Lung (tissue), 12 donors: ENCODE results near the gene ZMYND19. TPM values are rescaled to one million over a fixed set of nuclear protein-coding genes. Genes with fewer than 3 reads are reported as not detected.

Source experiments
- ATAC-seq: fragments of 200-7000 bp; cut with Tn5 transposase; one replicate; pipeline ENCODE4 v1.9.1; 2020; ENCODE audit warnings: moderate number of reproducible peaks; ENCODE audit not compliant: insufficient read depth, low FRiP score
- DNase-seq, 3 donors: peaks; one replicate each; pipeline ENCODE4 v3.0.0-alpha.2; 2013 to 2017
- H3K27ac ChIP-seq, 2 donors: one replicate each; pipeline ENCODE4 v1.5.1; 2013; ENCODE audit warnings: mild to moderate bottlenecking in 2 of 2, moderate library complexity in 2 of 2, control low read depth in 1 of 2, inconsistent platforms in 1 of 2, low read depth in 1 of 2, low read length in 1 of 2
- H3K27me3 ChIP-seq, 3 donors: one replicate each; pipeline ENCODE4 v1.5.1; 2013; ENCODE audit warnings: low read length in 2 of 3; ENCODE audit not compliant: control insufficient read depth in 3 of 3, insufficient read depth in 3 of 3
- H3K36me3 ChIP-seq, 4 donors: one replicate each; pipeline ENCODE4 v1.5.1; 2013; ENCODE audit warnings: low read length in 4 of 4, mild to moderate bottlenecking in 1 of 4, moderate library complexity in 1 of 4; ENCODE audit not compliant: control insufficient read depth in 4 of 4, insufficient read depth in 4 of 4
- H3K4me1 ChIP-seq, 5 donors: one replicate each; pipeline ENCODE4 v1.5.1; 2013; ENCODE audit warnings: low read length in 5 of 5, mild to moderate bottlenecking in 2 of 5, moderate library complexity in 1 of 5; ENCODE audit not compliant: control insufficient read depth in 5 of 5, insufficient read depth in 5 of 5
- H3K4me3 ChIP-seq: one replicate; pipeline ENCODE4 v1.5.1; 2013; ENCODE audit warnings: mild to moderate bottlenecking, control low read depth, moderate library complexity
- H3K9ac ChIP-seq, 2 donors: one replicate each; pipeline ENCODE4 v1.5.1; 2013; ENCODE audit warnings: low read length in 2 of 2, control low read depth in 1 of 2; ENCODE audit not compliant: insufficient read depth in 1 of 2
- H3K9me3 ChIP-seq, 4 donors: one replicate each; pipeline ENCODE4 v1.5.1; 2013; ENCODE audit warnings: low read length in 3 of 4, mild to moderate bottlenecking in 1 of 4, moderate library complexity in 1 of 4; ENCODE audit not compliant: control insufficient read depth in 4 of 4, insufficient read depth in 3 of 4
- CTCF ChIP-seq: IDR thresholded peaks from 2 replicates; pipeline ENCODE4 v1.5.1; 2012; ENCODE audit warnings: mild to moderate bottlenecking; ENCODE audit errors: control extremely low read depth, extremely low read depth
- WGBS, 2 donors: extraction: QIAGEN DNeasy Blood & Tissue Kit; methylation state at CpG; one replicate each; pipeline ENCODE4 v1.1.7; 2013; 5-methylcytosine and 5-hydroxymethylcytosine counted together
- polyA plus RNA-seq, 2 donors: library from polyadenylated mRNA; stranded (reverse); fragments of 200-250 nt; gene quantifications; one replicate each; pipeline ENCODE4 v1.2.1, GENCODE V29; 2013
- total RNA-seq, 2 donors: library from RNA; depleted of rRNA in 1 of 2; stranded (reverse); fragments of >200 nt in 1 of 2; gene quantifications; one replicate each; pipeline ENCODE4 v1.2.1, GENCODE V29; 2014 to 2021
- donor health status: control.
- donor health status: control.
- donor health status: Bipolar disorder and iron deficiency.
- donor health status: healthy.
- donor health status: DM: yes; HTN: yes; CAD: no.

Gene ZMYND19
- total and polyA plus RNA-seq, 4 donors, result 11.4 to 29.1 (median 20.5) TPM

GRCh38 chr9:137592767-137593166 lies 2.5 kb upstream of the ZMYND19 start:
- 44 to 53% methylated on average over 7 of the region's 7 CpGs for WGBS, 2 donors
- Histone ChIP-seq H3K4me1 (peaks cover 0 to 19% (median 3%) of the 10 kb centered on the region in 5 donors), H3K9ac (peak overlapping the region in 1 of 2 donors; percentile 23), H3K27ac (peak overlapping the region in 1 of 2 donors; percentile 29), H3K4me3 (no peak overlapping the region), H3K27me3 (no peaks in the 10 kb centered on the region), H3K36me3 (peaks cover 0 to 6% (median 2%) of the 10 kb centered on the region in 4 donors), H3K9me3 (no peaks in the 10 kb centered on the region)
- ATAC-seq, result no peak
- no peak for TF ChIP-seq CTCF
- peak in 1 of 3 donors; percentile 43 for DNase-seq

GRCh38 chr9:137590123-137590468 lies 216 bp downstream of the ZMYND19 start:
- Histone ChIP-seq H3K4me3 (peak overlapping the region; percentile 69), H3K27ac (peak overlapping the region in 1 of 2 donors; percentile 43), H3K4me1 (peaks cover 0 to 19% (median 3%) of the 10 kb centered on the region in 5 donors), H3K9me3 (no peaks in the 10 kb centered on the region), H3K27me3 (no peaks in the 10 kb centered on the region), H3K9ac (no peak overlapping the region), H3K36me3 (peaks cover 0 to 22% (median 13%) of the 10 kb centered on the region in 4 donors)
- ATAC-seq, result no peak
- no peak for DNase-seq
- no peak for TF ChIP-seq CTCF
- 0 to 1% methylated on average over 29 to 61 of the region's 61 CpGs for WGBS, 2 donors

- WGBS, 2 donors, result 7 to 12% methylated on average over 45 to 58 of the region's 58 CpGs
- Histone ChIP-seq H3K27ac (no peak overlapping the region), H3K9me3 (no peaks in the 10 kb centered on the region), H3K36me3 (peaks cover 0 to 22% (median 16%) of the 10 kb centered on the region in 4 donors), H3K9ac (peak overlapping the region; percentile 46 to 65), H3K27me3 (no peaks in the 10 kb centered on the region), H3K4me3 (peak overlapping the region; percentile 69), H3K4me1 (peaks cover 0 to 19% (median 3%) of the 10 kb centered on the region in 5 donors)
- no peak for ATAC-seq
- no peak for DNase-seq
- no peak for TF ChIP-seq CTCF
Observed at GRCh38 chr9:137589441-137590122, 730 bp downstream of the ZMYND19 start.
